Bronchial epithelial cell (primary cell): Measurements from ENCODE around the gene HTR1D. TPM values are rescaled to one million over a fixed set of nuclear protein-coding genes. Genes with fewer than 3 reads are reported as not detected.
A peak's percentile ranks its signal among the peaks of the same experiment; 100 is the strongest.
"Not testable (repeated sequence)": the region's sequence is repeated elsewhere in the genome, so short reads cannot be mapped to it uniquely, and the experiment has no call there.

Experiments used
- DNase-seq: peaks from one replicate; pipeline ENCODE4 v3.0.0-alpha.2; 2010; ENCODE audit warnings: low read depth
- FAIRE-seq: peaks from 2 replicates; lab custom pipeline; 2011; peaks lifted over from hg19 to GRCh38; lab: Jason Lieb, UNC
- H3K27me3 ChIP-seq: 2 replicates; pipeline ENCODE4 v1.5.1; 2011; ENCODE audit warnings: low read length; ENCODE audit not compliant: control insufficient read depth, insufficient read depth
- H3K36me3 ChIP-seq: 2 replicates; pipeline ENCODE4 v1.5.1; 2011; ENCODE audit warnings: low read length; ENCODE audit not compliant: control insufficient read depth, insufficient read depth
- H3K4me3 ChIP-seq: 2 replicates; pipeline ENCODE4 v1.5.1; 2011; ENCODE audit warnings: mild to moderate bottlenecking, low read depth, low read length, control low read depth
- total RNA-seq: library from RNA; depleted of rRNA; stranded (reverse); fragments of >200 nt; gene quantifications from 2 replicates; pipeline ENCODE4 v1.2.1, GENCODE V29; 2014
- TF ChIP-seq, protein P1 (sequence below): IDR thresholded peaks from 2 replicates; pipeline ENCODE4 v1.5.1; 2011; ENCODE audit warnings: mild to moderate bottlenecking, moderate library complexity, low read length, control low read depth, inconsistent platforms; ENCODE audit not compliant: insufficient read depth, severe bottlenecking

Gene HTR1D
- total RNA-seq, 1 donor from 2014 or later: 0.26 TPM

DNA sequence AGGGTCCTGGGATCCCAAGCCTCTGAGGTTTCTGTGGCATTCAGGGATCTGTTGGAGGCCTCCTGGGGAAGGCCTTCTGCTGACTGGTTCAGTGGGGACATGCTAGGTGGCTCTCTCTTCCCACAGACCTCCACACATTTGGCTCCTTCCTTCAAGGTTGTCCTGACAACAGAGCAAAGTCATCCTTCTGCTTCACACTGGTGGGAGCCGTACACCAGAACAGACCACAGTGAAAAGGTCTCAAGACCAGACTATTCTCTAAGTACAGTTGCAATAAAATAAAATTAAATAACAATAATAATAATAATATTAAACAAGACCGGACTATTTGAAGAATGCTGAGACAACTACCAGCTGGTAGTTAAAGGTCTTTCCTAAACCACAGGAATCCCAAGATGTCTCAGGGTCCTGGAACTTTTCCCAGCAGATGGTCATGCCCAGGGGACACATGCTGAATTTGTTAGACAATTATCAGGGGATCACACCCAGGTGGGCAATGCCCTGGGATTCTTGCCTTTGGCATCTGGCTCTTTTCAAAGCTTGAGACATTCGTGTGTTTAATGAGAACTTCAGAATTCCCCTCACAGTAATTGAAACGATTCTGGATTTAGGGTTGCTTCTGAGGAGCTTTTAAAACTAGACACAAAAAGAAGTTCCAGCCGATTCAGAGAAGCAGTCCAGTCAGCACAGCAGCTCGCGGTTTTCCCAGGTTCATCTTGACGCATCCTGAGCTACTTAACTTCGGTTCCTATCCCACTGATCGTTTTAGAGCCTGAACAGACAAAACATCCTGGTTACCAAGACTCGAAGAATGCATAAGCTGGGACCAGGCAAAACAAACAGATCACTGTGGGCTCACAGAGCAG, 22.9 kb downstream of the HTR1D start:
- Histone ChIP-seq H3K27me3 (no peaks in the 10 kb centered on the region), H3K4me3 (no peak overlapping the region), H3K36me3 (no peaks in the 10 kb centered on the region)
- peak; percentile 68 for DNase-seq
- FAIRE-seq: no peak
- TF ChIP-seq, protein P1, sequence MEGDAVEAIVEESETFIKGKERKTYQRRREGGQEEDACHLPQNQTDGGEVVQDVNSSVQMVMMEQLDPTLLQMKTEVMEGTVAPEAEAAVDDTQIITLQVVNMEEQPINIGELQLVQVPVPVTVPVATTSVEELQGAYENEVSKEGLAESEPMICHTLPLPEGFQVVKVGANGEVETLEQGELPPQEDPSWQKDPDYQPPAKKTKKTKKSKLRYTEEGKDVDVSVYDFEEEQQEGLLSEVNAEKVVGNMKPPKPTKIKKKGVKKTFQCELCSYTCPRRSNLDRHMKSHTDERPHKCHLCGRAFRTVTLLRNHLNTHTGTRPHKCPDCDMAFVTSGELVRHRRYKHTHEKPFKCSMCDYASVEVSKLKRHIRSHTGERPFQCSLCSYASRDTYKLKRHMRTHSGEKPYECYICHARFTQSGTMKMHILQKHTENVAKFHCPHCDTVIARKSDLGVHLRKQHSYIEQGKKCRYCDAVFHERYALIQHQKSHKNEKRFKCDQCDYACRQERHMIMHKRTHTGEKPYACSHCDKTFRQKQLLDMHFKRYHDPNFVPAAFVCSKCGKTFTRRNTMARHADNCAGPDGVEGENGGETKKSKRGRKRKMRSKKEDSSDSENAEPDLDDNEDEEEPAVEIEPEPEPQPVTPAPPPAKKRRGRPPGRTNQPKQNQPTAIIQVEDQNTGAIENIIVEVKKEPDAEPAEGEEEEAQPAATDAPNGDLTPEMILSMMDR: no peak

DNA sequence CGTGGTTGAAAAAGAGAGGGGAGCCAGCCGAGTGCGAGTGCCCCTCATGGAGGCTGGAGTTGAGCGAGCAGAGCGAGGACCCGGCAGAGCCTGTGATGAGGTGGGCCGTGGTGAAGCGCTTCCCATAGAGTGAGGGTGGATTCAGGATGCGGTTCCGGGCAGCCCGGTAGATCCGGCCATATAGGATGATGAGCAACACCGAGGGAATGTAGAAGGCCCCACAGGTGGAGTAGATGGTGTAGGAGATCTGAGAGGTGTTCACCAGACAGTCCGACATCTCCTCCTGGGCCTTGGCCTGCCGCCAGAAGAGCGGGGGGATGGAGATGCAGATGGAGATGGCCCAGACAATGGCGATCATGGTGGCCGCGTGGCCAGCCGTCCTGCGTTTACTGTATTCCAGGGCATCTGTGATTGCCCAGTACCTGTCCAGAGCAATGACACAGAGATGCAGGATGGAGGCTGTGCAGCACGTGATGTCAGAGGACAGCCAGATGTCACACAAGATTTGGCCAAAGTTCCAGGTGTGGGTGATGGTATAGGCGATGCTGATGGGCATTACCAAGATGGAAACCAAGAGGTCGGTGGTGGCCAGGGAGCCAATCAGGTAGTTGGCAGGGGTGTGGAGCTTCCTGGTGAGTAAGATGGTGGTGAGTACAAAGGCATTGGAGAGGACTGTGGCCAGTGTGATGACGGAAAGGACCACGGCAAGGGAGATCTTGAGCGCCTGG, 23.7 kb downstream of the HTR1D start:
- DNase-seq (no peak), FAIRE-seq (no peak)
- H3K4me3 ChIP-seq: no peak overlapping the region
- TF ChIP-seq, protein P1: no peak
- no peaks in the 10 kb centered on the region for H3K36me3 ChIP-seq
- H3K27me3 ChIP-seq: no peaks in the 10 kb centered on the region

DNA sequence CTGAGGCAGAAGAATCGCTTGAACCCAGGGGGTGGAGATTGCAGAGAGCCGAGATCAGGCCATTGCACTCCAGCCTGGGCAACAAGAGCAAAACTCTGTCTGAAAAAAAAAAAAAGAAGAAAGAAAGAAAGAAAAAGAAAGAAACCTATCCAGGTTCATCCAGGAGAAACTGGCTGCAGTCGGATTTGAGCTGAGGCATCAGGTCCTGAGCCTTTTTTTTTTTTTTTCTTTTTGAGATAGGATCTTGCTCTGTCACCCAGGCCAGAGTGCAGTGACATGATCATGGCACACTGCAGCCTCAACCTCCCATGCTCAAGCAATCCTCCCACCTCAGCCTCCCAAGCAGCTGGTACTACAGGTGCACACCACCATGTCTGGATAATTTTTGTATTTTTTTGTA, 26.1 kb downstream of the HTR1D start:
- DNase-seq: no peak

DNA sequence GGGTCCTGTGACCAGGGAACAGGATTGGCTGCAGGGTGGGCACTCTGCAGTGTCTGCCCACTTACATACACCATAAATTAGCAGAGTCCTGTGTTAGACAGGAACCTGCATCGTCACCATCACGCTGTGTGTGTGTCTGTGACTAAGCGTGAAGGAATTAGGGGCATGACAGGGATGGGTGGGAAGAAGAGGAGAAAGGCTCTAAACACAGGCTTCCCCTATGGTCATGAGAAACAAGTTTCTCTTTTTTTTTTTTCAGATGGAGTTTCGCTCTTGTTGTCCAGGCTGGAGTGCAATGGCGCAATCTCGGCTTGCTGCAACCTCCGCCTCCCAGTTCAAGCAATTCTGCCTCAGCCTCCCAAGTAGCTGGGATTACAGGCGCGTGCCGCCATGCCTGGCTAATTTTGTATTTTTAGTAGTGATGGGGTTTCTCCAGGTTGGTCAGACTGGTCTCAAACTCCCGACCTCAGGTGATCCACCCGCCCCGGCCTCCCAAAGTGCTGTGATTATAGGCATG, 28.3 kb downstream of the HTR1D start:
- H3K27me3 ChIP-seq, H3K4me3 ChIP-seq, FAIRE-seq, H3K36me3 ChIP-seq: not testable (repeated sequence)
- DNase-seq: peak; percentile 99

More for the DNA sequence above, 26.1 kb downstream of the HTR1D start:
- no peak for FAIRE-seq
- TF ChIP-seq, protein P1: no peak
- H3K36me3 ChIP-seq: no peaks in the 10 kb centered on the region
- H3K27me3 ChIP-seq: no peaks in the 10 kb centered on the region
- H3K4me3 ChIP-seq: no peak overlapping the region

DNA sequence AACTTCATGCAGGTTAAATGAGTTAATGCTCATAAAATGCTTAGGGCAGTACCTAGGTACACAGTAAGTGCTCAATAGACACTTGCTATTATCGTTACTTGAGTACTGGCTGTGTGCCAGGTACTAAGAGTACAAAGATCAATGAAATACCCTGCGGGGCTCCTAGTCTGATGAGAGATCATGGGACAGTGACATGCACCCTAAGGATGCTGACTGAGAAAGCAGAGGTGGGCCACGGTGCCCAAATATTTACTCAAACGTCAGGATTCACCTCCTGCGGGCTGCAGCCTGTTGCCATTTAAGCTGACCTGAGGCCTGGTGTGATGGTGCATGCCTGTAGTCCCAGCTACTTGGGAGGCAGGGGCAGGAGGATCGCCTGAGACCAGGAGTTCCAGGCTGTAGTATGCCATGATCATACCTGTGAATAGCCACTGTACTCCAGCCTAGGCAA, 28.8 kb downstream of the HTR1D start:
- TF ChIP-seq, protein P1: no peak
- H3K4me3 ChIP-seq: no peak overlapping the region
- no peaks in the 10 kb centered on the region for H3K36me3 ChIP-seq
- no peak for FAIRE-seq
- peak; percentile 72 for DNase-seq
- H3K27me3 ChIP-seq: no peaks in the 10 kb centered on the region

DNA sequence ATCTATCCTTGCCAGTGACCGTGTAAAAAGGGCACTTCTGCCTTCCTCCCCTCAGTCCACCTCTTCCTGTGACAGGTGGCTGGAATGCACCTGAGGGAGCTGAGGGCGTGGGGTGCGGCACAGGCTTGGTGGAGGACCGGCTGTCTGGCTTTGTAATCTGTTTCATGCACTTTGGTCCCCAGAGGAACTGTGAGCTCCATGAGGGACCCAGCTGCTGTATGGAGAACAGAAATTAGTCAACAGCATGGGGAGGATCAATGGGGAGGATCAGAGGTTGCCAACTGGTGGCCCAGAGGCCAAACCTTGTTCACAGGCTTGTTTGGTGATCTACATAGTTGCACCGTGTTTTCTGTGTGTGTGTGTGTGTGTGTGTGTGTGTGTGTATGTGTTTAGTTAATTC, 29.7 kb downstream of the HTR1D start:
- no peaks in the 10 kb centered on the region for H3K27me3 ChIP-seq
- no peak overlapping the region for H3K4me3 ChIP-seq
- TF ChIP-seq, protein P1: no peak
- FAIRE-seq (no peak), DNase-seq (no peak)
- no peaks in the 10 kb centered on the region for H3K36me3 ChIP-seq
